ENCODE measurements around the gene NRP1.

NRP1 gene

DNA sequence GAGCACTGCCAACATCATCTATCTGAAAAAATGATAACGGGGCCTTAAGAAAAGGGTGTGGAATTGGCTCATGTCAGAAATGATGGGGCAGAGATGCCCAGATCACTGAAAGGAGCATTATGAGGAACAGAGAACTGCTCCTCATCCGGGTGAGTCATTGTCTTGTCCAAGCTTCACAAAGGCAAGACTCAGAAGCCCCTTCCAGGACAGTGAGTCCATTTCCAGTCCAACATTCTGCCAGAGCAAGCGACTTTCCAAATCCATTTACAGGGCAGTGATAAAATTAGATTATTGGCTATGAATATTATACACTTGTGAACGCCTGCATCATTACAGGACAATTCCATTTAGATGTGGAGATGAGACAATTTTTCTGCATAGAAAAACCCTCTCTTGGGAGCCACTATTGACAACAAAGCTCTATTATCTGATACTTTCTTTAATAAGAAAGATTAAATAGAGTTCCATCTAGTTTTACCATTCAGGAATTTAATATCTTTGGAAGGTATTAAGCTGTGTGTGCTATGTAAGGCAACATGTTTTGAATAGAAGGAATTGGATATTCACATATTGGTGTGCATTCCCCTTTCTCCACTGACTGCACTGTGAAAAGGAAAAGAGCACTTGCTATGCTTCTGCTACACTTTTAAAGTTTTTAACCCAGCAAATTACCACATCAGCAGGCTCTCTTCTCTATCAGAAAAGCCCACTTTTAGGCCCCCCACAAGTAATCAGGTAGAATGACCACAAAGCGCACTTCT is 159.6 kb downstream of the NRP1 start (continued):
- TF ChIP-seq ZNF565 (CRISPR knock-in tag; conservative IDR thresholded peaks at IDR 0.05; ENCODE audit: low read depth), result no peak
- TF ChIP-seq ESRRG (CRISPR knock-in tag; IDR thresholded peaks at IDR 0.05), result no peak
- TF ChIP-seq, protein P1, sequence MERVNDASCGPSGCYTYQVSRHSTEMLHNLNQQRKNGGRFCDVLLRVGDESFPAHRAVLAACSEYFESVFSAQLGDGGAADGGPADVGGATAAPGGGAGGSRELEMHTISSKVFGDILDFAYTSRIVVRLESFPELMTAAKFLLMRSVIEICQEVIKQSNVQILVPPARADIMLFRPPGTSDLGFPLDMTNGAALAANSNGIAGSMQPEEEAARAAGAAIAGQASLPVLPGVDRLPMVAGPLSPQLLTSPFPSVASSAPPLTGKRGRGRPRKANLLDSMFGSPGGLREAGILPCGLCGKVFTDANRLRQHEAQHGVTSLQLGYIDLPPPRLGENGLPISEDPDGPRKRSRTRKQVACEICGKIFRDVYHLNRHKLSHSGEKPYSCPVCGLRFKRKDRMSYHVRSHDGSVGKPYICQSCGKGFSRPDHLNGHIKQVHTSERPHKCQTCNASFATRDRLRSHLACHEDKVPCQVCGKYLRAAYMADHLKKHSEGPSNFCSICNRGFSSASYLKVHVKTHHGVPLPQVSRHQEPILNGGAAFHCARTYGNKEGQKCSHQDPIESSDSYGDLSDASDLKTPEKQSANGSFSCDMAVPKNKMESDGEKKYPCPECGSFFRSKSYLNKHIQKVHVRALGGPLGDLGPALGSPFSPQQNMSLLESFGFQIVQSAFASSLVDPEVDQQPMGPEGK (CRISPR knock-in tag; IDR thresholded peaks at IDR 0.05; ENCODE audit: borderline replicate concordance), result 0 out of 2 replicates have a peak, but pooled peaks have one; percentile 20
- no peak for TF ChIP-seq ZC3H10 (CRISPR knock-in tag; IDR thresholded peaks at IDR 0.05)
- no peak for TF ChIP-seq SNAI2 (CRISPR knock-in tag; IDR thresholded peaks at IDR 0.05)
- TF ChIP-seq TCF4 (CRISPR knock-in tag; IDR thresholded peaks at IDR 0.05; ENCODE audit: borderline replicate concordance), result no peak
- TF ChIP-seq ZFP30 (CRISPR knock-in tag; IDR thresholded peaks at IDR 0.05), result no peak
- TF ChIP-seq, protein P2, sequence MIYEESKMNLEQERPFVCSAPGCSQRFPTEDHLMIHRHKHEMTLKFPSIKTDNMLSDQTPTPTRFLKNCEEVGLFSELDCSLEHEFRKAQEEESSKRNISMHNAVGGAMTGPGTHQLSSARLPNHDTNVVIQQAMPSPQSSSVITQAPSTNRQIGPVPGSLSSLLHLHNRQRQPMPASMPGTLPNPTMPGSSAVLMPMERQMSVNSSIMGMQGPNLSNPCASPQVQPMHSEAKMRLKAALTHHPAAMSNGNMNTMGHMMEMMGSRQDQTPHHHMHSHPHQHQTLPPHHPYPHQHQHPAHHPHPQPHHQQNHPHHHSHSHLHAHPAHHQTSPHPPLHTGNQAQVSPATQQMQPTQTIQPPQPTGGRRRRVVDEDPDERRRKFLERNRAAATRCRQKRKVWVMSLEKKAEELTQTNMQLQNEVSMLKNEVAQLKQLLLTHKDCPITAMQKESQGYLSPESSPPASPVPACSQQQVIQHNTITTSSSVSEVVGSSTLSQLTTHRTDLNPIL (CRISPR knock-in tag; IDR thresholded peaks at IDR 0.05; ENCODE audit: low read depth), result no peak
- TF ChIP-seq ZFP3 (CRISPR knock-in tag; IDR thresholded peaks at IDR 0.05), result 0 out of 2 replicates have a peak, but pooled peaks have one; percentile 34
- no peak for TF ChIP-seq BACH2 (CRISPR knock-in tag; IDR thresholded peaks at IDR 0.05; ENCODE audit: borderline replicate concordance)
- TF ChIP-seq RARB (CRISPR knock-in tag; IDR thresholded peaks at IDR 0.05), result no peak
- no peak for TF ChIP-seq ARNTL (CRISPR knock-in tag; IDR thresholded peaks at IDR 0.05; ENCODE audit: borderline replicate concordance, low read depth)
- TF ChIP-seq ZNF8 (CRISPR knock-in tag; IDR thresholded peaks at IDR 0.05), result no peak
- TF ChIP-seq ISL1 (CRISPR knock-in tag; IDR thresholded peaks at IDR 0.05), result peak; percentile 53
- no peak for TF ChIP-seq ZNF70 (CRISPR knock-in tag; IDR thresholded peaks at IDR 0.05)
- no peak for TF ChIP-seq TOX (CRISPR knock-in tag; IDR thresholded peaks at IDR 0.05; ENCODE audit: borderline replicate concordance)

DNA sequence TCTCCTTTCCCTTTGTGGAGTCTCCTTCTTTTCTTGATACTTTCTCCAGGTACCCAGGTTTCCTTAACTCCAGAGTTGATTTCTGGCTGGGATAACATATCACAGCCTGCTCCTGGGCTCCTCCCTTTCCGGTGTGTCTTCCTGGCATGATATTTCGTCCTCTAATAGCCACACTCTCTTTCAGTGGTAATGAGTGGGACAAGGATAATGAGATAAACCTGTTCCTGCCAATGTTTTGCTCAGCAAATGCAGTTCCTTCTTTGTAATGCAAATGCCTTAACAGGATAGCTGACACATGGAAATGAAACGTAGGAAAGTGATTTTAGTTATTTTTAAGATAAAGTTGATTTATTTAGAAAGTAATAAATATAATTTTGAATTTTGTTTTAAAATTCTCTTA is 168.6 kb downstream of the NRP1 start:
- TF ChIP-seq ZFP3 (CRISPR knock-in tag; IDR thresholded peaks at IDR 0.05) (no peak), ZNF70 (CRISPR knock-in tag; IDR thresholded peaks at IDR 0.05) (no peak), TOX (CRISPR knock-in tag; IDR thresholded peaks at IDR 0.05; ENCODE audit: borderline replicate concordance) (no peak), PPARA (CRISPR knock-in tag; IDR thresholded peaks at IDR 0.05; ENCODE audit: borderline replicate concordance) (no peak), ZNF565 (CRISPR knock-in tag; conservative IDR thresholded peaks at IDR 0.05; ENCODE audit: low read depth) (no peak), BACH2 (CRISPR knock-in tag; IDR thresholded peaks at IDR 0.05; ENCODE audit: borderline replicate concordance) (no peak), CSDC2 (CRISPR knock-in tag; IDR thresholded peaks at IDR 0.05) (no peak), ISL1 (CRISPR knock-in tag; IDR thresholded peaks at IDR 0.05) (no peak)
- TF ChIP-seq, protein P1 (CRISPR knock-in tag; IDR thresholded peaks at IDR 0.05; ENCODE audit: borderline replicate concordance), result no peak
- TF ChIP-seq, protein P3, sequence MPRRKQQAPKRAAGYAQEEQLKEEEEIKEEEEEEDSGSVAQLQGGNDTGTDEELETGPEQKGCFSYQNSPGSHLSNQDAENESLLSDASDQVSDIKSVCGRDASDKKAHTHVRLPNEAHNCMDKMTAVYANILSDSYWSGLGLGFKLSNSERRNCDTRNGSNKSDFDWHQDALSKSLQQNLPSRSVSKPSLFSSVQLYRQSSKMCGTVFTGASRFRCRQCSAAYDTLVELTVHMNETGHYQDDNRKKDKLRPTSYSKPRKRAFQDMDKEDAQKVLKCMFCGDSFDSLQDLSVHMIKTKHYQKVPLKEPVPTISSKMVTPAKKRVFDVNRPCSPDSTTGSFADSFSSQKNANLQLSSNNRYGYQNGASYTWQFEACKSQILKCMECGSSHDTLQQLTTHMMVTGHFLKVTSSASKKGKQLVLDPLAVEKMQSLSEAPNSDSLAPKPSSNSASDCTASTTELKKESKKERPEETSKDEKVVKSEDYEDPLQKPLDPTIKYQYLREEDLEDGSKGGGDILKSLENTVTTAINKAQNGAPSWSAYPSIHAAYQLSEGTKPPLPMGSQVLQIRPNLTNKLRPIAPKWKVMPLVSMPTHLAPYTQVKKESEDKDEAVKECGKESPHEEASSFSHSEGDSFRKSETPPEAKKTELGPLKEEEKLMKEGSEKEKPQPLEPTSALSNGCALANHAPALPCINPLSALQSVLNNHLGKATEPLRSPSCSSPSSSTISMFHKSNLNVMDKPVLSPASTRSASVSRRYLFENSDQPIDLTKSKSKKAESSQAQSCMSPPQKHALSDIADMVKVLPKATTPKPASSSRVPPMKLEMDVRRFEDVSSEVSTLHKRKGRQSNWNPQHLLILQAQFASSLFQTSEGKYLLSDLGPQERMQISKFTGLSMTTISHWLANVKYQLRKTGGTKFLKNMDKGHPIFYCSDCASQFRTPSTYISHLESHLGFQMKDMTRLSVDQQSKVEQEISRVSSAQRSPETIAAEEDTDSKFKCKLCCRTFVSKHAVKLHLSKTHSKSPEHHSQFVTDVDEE (CRISPR knock-in tag; IDR thresholded peaks at IDR 0.05), result no peak
- TF ChIP-seq, protein P2 (CRISPR knock-in tag; IDR thresholded peaks at IDR 0.05; ENCODE audit: low read depth), result no peak
- TF ChIP-seq, protein P4, sequence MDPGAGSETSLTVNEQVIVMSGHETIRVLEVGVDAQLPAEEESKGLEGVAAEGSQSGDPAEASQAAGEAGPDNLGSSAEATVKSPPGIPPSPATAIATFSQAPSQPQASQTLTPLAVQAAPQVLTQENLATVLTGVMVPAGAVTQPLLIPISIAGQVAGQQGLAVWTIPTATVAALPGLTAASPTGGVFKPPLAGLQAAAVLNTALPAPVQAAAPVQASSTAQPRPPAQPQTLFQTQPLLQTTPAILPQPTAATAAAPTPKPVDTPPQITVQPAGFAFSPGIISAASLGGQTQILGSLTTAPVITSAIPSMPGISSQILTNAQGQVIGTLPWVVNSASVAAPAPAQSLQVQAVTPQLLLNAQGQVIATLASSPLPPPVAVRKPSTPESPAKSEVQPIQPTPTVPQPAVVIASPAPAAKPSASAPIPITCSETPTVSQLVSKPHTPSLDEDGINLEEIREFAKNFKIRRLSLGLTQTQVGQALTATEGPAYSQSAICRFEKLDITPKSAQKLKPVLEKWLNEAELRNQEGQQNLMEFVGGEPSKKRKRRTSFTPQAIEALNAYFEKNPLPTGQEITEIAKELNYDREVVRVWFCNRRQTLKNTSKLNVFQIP (CRISPR knock-in tag; IDR thresholded peaks at IDR 0.05; ENCODE audit: borderline replicate concordance, low read depth), result no peak
- ATAC-seq, result no peak
